Right lobe of liver (tissue), 6 donors: ENCODE results near the gene NKD2. TPM values are rescaled to one million over a fixed set of nuclear protein-coding genes. Genes with fewer than 3 reads are reported as not detected.
A peak's percentile ranks its signal among the peaks of the same experiment; 100 is the strongest.

ENCODE experiments used
- ATAC-seq, 4 donors: fragments of 200-7000 bp; cut with Tn5 transposase; one replicate each; pipeline ENCODE4 v1.9.1; 2020; ENCODE audit warnings: mild to moderate bottlenecking in 4 of 4, moderate library complexity in 4 of 4
- DNase-seq, 3 donors: peaks; one replicate each; pipeline ENCODE4 v3.0.0-alpha.2; 2020
- H3K27ac ChIP-seq, 3 donors: fragments of 200-600 bp; one replicate each; pipeline ENCODE4 v1.8.0; 2022
- H3K27me3 ChIP-seq, 2 donors: fragments of 200-600 bp; one replicate each; pipeline ENCODE4 v1.8.0; 2022
- H3K36me3 ChIP-seq, 4 donors: fragments of 200-600 bp; sonication (generic) in 1 of 4; one replicate each; pipeline versions ENCODE4 v1.5.1 to v1.8.0; 2017 to 2022; ENCODE audit warnings: control low read depth in 1 of 4
- H3K4me1 ChIP-seq, 4 donors: fragments of 200-600 bp; sonication (generic) in 1 of 4; one replicate each; pipeline versions ENCODE4 v1.5.1 to v1.8.0; 2017 to 2022; ENCODE audit warnings: control low read depth in 1 of 4
- H3K4me3 ChIP-seq, 3 donors: fragments of 200-600 bp; one replicate each; pipeline ENCODE4 v1.8.0; 2022
- H3K9me3 ChIP-seq, 4 donors: fragments of 200-600 bp; sonication (generic) in 1 of 4; one replicate each; pipeline versions ENCODE4 v1.5.1 to v1.8.0; 2017 to 2022; ENCODE audit warnings: control low read depth in 1 of 4
- CTCF ChIP-seq, 4 donors: fragments of 200-600 bp in 3 of 4; fragments of 450-650 bp in 1 of 4; IDR thresholded peaks; one replicate each; pipeline versions ENCODE4 v1.5.1 to v1.8.0; 2016 to 2022; ENCODE audit warnings: antibody characterized with exemption in 4 of 4, mild to moderate bottlenecking in 2 of 4
- POLR2A ChIP-seq: fragments of 450-650 bp; IDR thresholded peaks from one replicate; pipeline ENCODE4 v1.6.1; 2017; ENCODE audit warnings: antibody characterized with exemption, mild to moderate bottlenecking
- WGBS: methylation state at CpG from one replicate; pipeline ENCODE4 v1.1.6; 2018; ENCODE audit warnings: low coverage, low lambda C conversion rate; ENCODE audit not compliant: insufficient coverage; ENCODE audit errors: missing lambda C conversion rate; 5-methylcytosine and 5-hydroxymethylcytosine counted together
- intact Hi-C, 2 donors: fragments of 100-400 bp; cut with DNase I; formaldehyde crosslinking; loops; one replicate each; pipeline versions ENCODE4 v1.11.2 to v1.14.1; 2022
- total RNA-seq, 6 experiments: library from RNA; depleted of rRNA in 2 of 6; stranded (reverse); fragments of >200 nt in 2 of 6; fragmentation: NEBNext Ultra II Directional in 3 of 6; extraction: Animal tissue kit (Norgen Biotek cat#: 25700) in 3 of 6; gene quantifications; one replicate each; pipeline versions ENCODE4 v1.1.0 to v1.2.4, GENCODE V29; 2016 to 2023
- donor health status: DM: no; HTN: yes; CAD: no.
- donor health status: DM: no; HTN: no; CAD: no.
- donor health status: DM: no; HTN: no; CAD: no.
- donor health status: DM: no; HTN: yes; CAD: no.
- donor health status: DM: no; HTN: yes; CAD: no.

NKD2 gene
- total RNA-seq, 6 experiments from 2014 or later = 0.93 to 2.9 (median 2.2) TPM

- TF ChIP-seq POLR2A = no peak
Measured at GRCh38 chr5:1031306-1031959, 22.8 kb downstream of the NKD2 start.

GRCh38 chr5:1032011-1032410, 23.4 kb downstream of the NKD2 start:
- H3K27me3 ChIP-seq = no peaks in the 10 kb centered on the region
- ATAC-seq = no peak
- no peaks in the 10 kb centered on the region for H3K9me3 ChIP-seq
- no peaks in the 10 kb centered on the region for H3K4me1 ChIP-seq
- no peak overlapping the region for H3K27ac ChIP-seq
- no peak overlapping the region for H3K4me3 ChIP-seq
- WGBS = 80% methylated on average over 5 of the region's 16 CpGs
- no peaks in the 10 kb centered on the region for H3K36me3 ChIP-seq
- peak in 2 of 3 donors; percentile 7 to 46 for DNase-seq
- intact Hi-C loops = no loop called here
- TF ChIP-seq CTCF (IDR thresholded peaks at IDR 0.05) (no peak), POLR2A (no peak)

More at GRCh38 chr5:1031306-1031959, 22.8 kb downstream of the NKD2 start:
- Histone ChIP-seq H3K4me1 (no peaks in the 10 kb centered on the region), H3K4me3 (no peak overlapping the region), H3K36me3 (no peaks in the 10 kb centered on the region), H3K27ac (no peak overlapping the region), H3K27me3 (no peaks in the 10 kb centered on the region), H3K9me3 (no peaks in the 10 kb centered on the region)
- DNase-seq (peak in 1 of 3 donors; percentile 11), ATAC-seq (no peak)
- intact Hi-C loops = no loop called here
- no CpG with 5 or more reads among the region's 19 CpGs for whole genome bisulfite sequencing

- H3K27ac ChIP-seq = no peak overlapping the region
- H3K4me1 ChIP-seq = no peaks in the 10 kb centered on the region
- H3K27me3 ChIP-seq = no peaks in the 10 kb centered on the region
- TF ChIP-seq POLR2A (no peak), CTCF (IDR thresholded peaks at IDR 0.05) (no peak)
- DNase-seq (peak in 1 of 3 donors; percentile 4), ATAC-seq (no peak)
- no peaks in the 10 kb centered on the region for H3K9me3 ChIP-seq
- H3K4me3 ChIP-seq = no peak overlapping the region
- 60% methylated on average over 1 of the region's 14 CpGs for WGBS
- H3K36me3 ChIP-seq = no peaks in the 10 kb centered on the region
- intact Hi-C loops = no loop called here
Measured at GRCh38 chr5:1032551-1033027, 24.0 kb downstream of the NKD2 start.

GRCh38 chr5:1033178-1033577, 24.6 kb downstream of the NKD2 start:
- intact Hi-C loops = no loop called here
- TF ChIP-seq CTCF (IDR thresholded peaks at IDR 0.05) (no peak), POLR2A (no peak)
- ATAC-seq (no peak), DNase-seq (peak in 1 of 3 donors; percentile 13)
- no peaks in the 10 kb centered on the region for H3K9me3 ChIP-seq
- H3K27ac ChIP-seq = no peak overlapping the region
- H3K36me3 ChIP-seq = no peaks in the 10 kb centered on the region
- H3K4me3 ChIP-seq = no peak overlapping the region
- H3K27me3 ChIP-seq = no peaks in the 10 kb centered on the region
- no peaks in the 10 kb centered on the region for H3K4me1 ChIP-seq
- 100% methylated on average over 3 of the region's 26 CpGs for WGBS

GRCh38 chr5:1033606-1034420, 25.2 kb downstream of the NKD2 start:
- intact Hi-C loops = no loop called here
- H3K27me3 ChIP-seq = no peaks in the 10 kb centered on the region
- TF ChIP-seq POLR2A = no peak
- no peak for TF ChIP-seq CTCF (IDR thresholded peaks at IDR 0.05)
- no peaks in the 10 kb centered on the region for H3K4me1 ChIP-seq
- no peaks in the 10 kb centered on the region for H3K9me3 ChIP-seq
- DNase-seq (peak in 1 of 3 donors; percentile 10), ATAC-seq (no peak)
- H3K4me3 ChIP-seq = no peak overlapping the region
- no peak overlapping the region for H3K27ac ChIP-seq
- no peaks in the 10 kb centered on the region for H3K36me3 ChIP-seq
- WGBS = no CpG with 5 or more reads among the region's 29 CpGs
